Measurements from ENCODE around the gene PEDS1.

- no peak for TF ChIP-seq ZBTB33 (IDR thresholded peaks at IDR 0.05)
- no peak for TF ChIP-seq CTCF (IDR thresholded peaks at IDR 0.05; ENCODE audit: low read depth, low read length, missing input control)
- no peak for TF ChIP-seq RAD21 (IDR thresholded peaks at IDR 0.05)
These were observed 25.0 kb downstream of the PEDS1 start for GRCh38 chr20:50128520-50128905.
